PC-3 (cell line): ENCODE measurements around the gene SLC8A3. TPM values are rescaled to one million over a fixed set of nuclear protein-coding genes. Genes with fewer than 3 reads are reported as not detected.

Source experiments
- ATAC-seq: fragments of 200-7000 bp; cut with Tn5 transposase; 2 replicates; pipeline ENCODE4 v1.9.1; 2020; ENCODE audit warnings: mild to moderate bottlenecking, moderate library complexity
- BruUV-seq: library from RNA; stranded (reverse); fragments of 400-500 nt; replicated peaks from 2 replicates; lab custom pipeline; 2021; lab: Mats Ljungman, UMichigan
- CTCF ChIA-PET: fragments of 300-600 bp; sonication (Branson Sonifier 250); formaldehyde crosslinking; loops from one replicate; lab custom pipeline; 2022; ENCODE audit warnings: antibody characterized with exemption; lab: Charles Lee
- POLR2A ChIA-PET: fragments of 300-600 bp; sonication (Branson Sonifier 250); formaldehyde crosslinking; loops from one replicate; lab custom pipeline; 2022; ENCODE audit warnings: antibody characterized with exemption; ENCODE audit not compliant: unreplicated experiment; lab: Charles Lee
- DNase-seq: peaks from one replicate; pipeline ENCODE4 v3.0.0-alpha.2; 2015
- H2AFZ ChIP-seq: fragments of 300-600 bp; sonication (generic); 2 replicates; pipeline ENCODE4 v1.6.0; 2016; ENCODE audit warnings: antibody characterized with exemption, low read length
- H3F3A ChIP-seq: fragments of 300-600 bp; sonication (generic); one replicate; pipeline ENCODE4 v1.6.0; 2017; ENCODE audit warnings: antibody characterized with exemption, low read length, control low read depth, mild to moderate bottlenecking; ENCODE audit not compliant: unreplicated experiment
- H3K27ac ChIP-seq: fragments of 300-600 bp; sonication (generic); 2 replicates; pipeline ENCODE4 v1.5.1; 2016; ENCODE audit warnings: mild to moderate bottlenecking, low read length
- H3K27me3 ChIP-seq: fragments of 300-600 bp; sonication (generic); 2 replicates; pipeline ENCODE4 v1.6.1; 2016; ENCODE audit warnings: low read length, mixed read lengths
- H3K36me3 ChIP-seq: fragments of 300-600 bp; sonication (generic); 2 replicates; pipeline ENCODE4 v1.6.1; 2016; ENCODE audit warnings: low read depth, mixed run types, low read length, mixed read lengths
- H3K4me1 ChIP-seq: fragments of 300-600 bp; sonication (generic); 2 replicates; pipeline ENCODE4 v1.5.1; 2016; ENCODE audit warnings: low read length; ENCODE audit not compliant: insufficient read depth
- H3K4me2 ChIP-seq: fragments of 300-600 bp; sonication (generic); 2 replicates; pipeline ENCODE4 v1.6.0; 2016; ENCODE audit warnings: low read length
- H3K4me3 ChIP-seq: fragments of 300-600 bp; sonication (generic); 2 replicates; pipeline ENCODE4 v1.5.1; 2016; ENCODE audit warnings: mild to moderate bottlenecking, low read length, mixed read lengths
- H3K79me2 ChIP-seq: fragments of 300-600 bp; sonication (generic); 2 replicates; pipeline ENCODE4 v1.6.1; 2017; ENCODE audit warnings: low read length, mixed read lengths
- H3K9ac ChIP-seq: fragments of 300-600 bp; sonication (generic); 2 replicates; pipeline ENCODE4 v1.6.0; 2016; ENCODE audit warnings: mild to moderate bottlenecking, low read length
- H3K9me2 ChIP-seq: fragments of 300-600 bp; sonication (generic); replicated peaks from 2 replicates; pipeline ENCODE4 v1.6.1; 2016; ENCODE audit warnings: mixed run types, low read length, mixed read lengths
- H3K9me3 ChIP-seq: fragments of 300-600 bp; sonication (generic); 2 replicates; pipeline ENCODE4 v1.6.1; 2016; ENCODE audit warnings: low read length, mixed read lengths
- H4K20me1 ChIP-seq: fragments of 300-600 bp; sonication (generic); 2 replicates; pipeline ENCODE4 v1.6.1; 2016; ENCODE audit warnings: low read length, mixed read lengths
- EZH2 ChIP-seq: fragments of 300-600 bp; sonication (generic); IDR thresholded peaks from one replicate; pipeline ENCODE4 v1.6.1; 2017; ENCODE audit warnings: antibody characterized with exemption, mild to moderate bottlenecking, low read length; ENCODE audit not compliant: unreplicated experiment
- EZH2phosphoT487 ChIP-seq: fragments of 300-600 bp; sonication (generic); IDR thresholded peaks from 2 replicates; pipeline ENCODE4 v1.6.1; 2018; ENCODE audit warnings: mild to moderate bottlenecking, antibody characterized with exemption, low read length, borderline replicate concordance
- intact Hi-C: fragments of 100-400 bp; cut with micrococcal nuclease; formaldehyde crosslinking; loops from 2 replicates; pipeline ENCODE4 v1.9.0; 2023
- total RNA-seq: library from RNA; depleted of rRNA; stranded (reverse); fragments of >200 nt; gene quantifications from 2 replicates; pipeline ENCODE4 v1.2.3, GENCODE V29; 2014
- TF ChIP-seq, protein P1 (sequence below): fragments of 300-600 bp; sonication (generic); conservative IDR thresholded peaks from 2 replicates; pipeline ENCODE4 v1.5.1; 2017; ENCODE audit warnings: antibody characterized with exemption, low read depth, mild to moderate bottlenecking, low read length

SLC8A3 gene
- total RNA-seq, 1 experiment from 2014 or later = not detected

GRCh38 chr14:70033116-70033515 lies 155.6 kb downstream of the SLC8A3 start:
- Histone ChIP-seq H3K27me3 (peaks cover 24% of the 10 kb centered on the region), H3K9ac (no peak overlapping the region), H3K9me2 (no peaks in the 10 kb centered on the region), H3K9me3 (no peaks in the 10 kb centered on the region), H4K20me1 (no peaks in the 10 kb centered on the region), H3K27ac (no peak overlapping the region), H3K4me1 (peaks cover 4% of the 10 kb centered on the region; the same call in 1 of the 2 replicates), H2AFZ (no peak overlapping the region), H3K36me3 (no peaks in the 10 kb centered on the region), H3K79me2 (no peaks in the 10 kb centered on the region), H3K4me3 (no peak overlapping the region), H3K4me2 (no peak overlapping the region), H3F3A (no peaks in the 10 kb centered on the region)
- TF ChIP-seq, protein P1, sequence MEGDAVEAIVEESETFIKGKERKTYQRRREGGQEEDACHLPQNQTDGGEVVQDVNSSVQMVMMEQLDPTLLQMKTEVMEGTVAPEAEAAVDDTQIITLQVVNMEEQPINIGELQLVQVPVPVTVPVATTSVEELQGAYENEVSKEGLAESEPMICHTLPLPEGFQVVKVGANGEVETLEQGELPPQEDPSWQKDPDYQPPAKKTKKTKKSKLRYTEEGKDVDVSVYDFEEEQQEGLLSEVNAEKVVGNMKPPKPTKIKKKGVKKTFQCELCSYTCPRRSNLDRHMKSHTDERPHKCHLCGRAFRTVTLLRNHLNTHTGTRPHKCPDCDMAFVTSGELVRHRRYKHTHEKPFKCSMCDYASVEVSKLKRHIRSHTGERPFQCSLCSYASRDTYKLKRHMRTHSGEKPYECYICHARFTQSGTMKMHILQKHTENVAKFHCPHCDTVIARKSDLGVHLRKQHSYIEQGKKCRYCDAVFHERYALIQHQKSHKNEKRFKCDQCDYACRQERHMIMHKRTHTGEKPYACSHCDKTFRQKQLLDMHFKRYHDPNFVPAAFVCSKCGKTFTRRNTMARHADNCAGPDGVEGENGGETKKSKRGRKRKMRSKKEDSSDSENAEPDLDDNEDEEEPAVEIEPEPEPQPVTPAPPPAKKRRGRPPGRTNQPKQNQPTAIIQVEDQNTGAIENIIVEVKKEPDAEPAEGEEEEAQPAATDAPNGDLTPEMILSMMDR = no peak
- TF ChIP-seq EZH2phosphoT487 = no peak
- no peak for TF ChIP-seq EZH2
- no peak for DNase-seq
- intact Hi-C loops = no loop called here
- ChIA-PET POLR2A (no interaction called here), CTCF (interaction anchor here (0.7 kb wide), 1 partner anchor 260 kb away, joined by 5 read pairs; no protein-coding TSS in a partner anchor)
- no peak for ATAC-seq
- BruUV-seq = no TSS peak

- ChIA-PET CTCF (no interaction called here), POLR2A (no interaction called here)
- H3K27ac ChIP-seq = no peak overlapping the region
These were observed 156.3 kb downstream of the SLC8A3 start for GRCh38 chr14:70032447-70032846.

DNA sequence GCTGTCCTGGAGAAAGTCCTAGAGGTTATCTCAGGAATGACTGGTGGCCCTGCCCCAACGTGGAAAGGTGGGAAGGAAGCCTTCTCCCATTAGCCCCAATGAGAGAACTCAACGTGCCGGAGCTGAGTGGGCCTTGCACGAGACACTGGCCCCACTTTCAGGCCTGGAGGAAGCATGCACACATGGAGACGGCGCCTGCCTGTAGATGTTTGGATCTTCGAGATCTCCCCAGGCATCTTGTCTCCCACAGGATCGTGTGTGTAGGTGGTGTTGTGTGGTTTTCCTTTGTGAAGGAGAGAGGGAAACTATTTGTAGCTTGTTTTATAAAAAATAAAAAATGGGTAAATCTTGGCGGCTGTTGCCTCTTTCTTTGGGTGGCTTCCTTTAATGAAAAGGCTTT lies 156.7 kb downstream of the SLC8A3 start:
- no peak overlapping the region for H3K9ac ChIP-seq
- ChIA-PET POLR2A (no interaction called here), CTCF (no interaction called here)
- H3K4me3 ChIP-seq = no peak overlapping the region
- H3K4me1 ChIP-seq = peaks cover 4% of the 10 kb centered on the region; the same call in 1 of the 2 replicates
- no peak overlapping the region for H3K4me2 ChIP-seq
- peaks cover 28% of the 10 kb centered on the region for H3K27me3 ChIP-seq
- H4K20me1 ChIP-seq = no peaks in the 10 kb centered on the region
- no TSS peak for BruUV-seq
- no peak for ATAC-seq
- no peak for DNase-seq
- H3K9me3 ChIP-seq = no peaks in the 10 kb centered on the region
- H3K36me3 ChIP-seq = no peaks in the 10 kb centered on the region
- no peak overlapping the region for H3K27ac ChIP-seq
- H3K79me2 ChIP-seq = no peaks in the 10 kb centered on the region
- H2AFZ ChIP-seq = no peak overlapping the region
- TF ChIP-seq EZH2 = no peak
- TF ChIP-seq, protein P1 = no peak
- H3K9me2 ChIP-seq = no peaks in the 10 kb centered on the region
- intact Hi-C loops = no loop called here
- no peaks in the 10 kb centered on the region for H3F3A ChIP-seq

More at GRCh38 chr14:70032447-70032846, 156.3 kb downstream of the SLC8A3 start:
- Histone ChIP-seq H3K9me2 (no peaks in the 10 kb centered on the region), H3K79me2 (no peaks in the 10 kb centered on the region), H3F3A (no peaks in the 10 kb centered on the region), H2AFZ (no peak overlapping the region), H3K4me2 (no peak overlapping the region), H3K36me3 (no peaks in the 10 kb centered on the region), H3K4me3 (no peak overlapping the region), H4K20me1 (no peaks in the 10 kb centered on the region), H3K27me3 (peaks cover 25% of the 10 kb centered on the region), H3K9me3 (no peaks in the 10 kb centered on the region), H3K4me1 (peaks cover 4% of the 10 kb centered on the region; the same call in 1 of the 2 replicates), H3K9ac (no peak overlapping the region)
- peak; percentile 26 for DNase-seq
- BruUV-seq = no TSS peak
- no peak for ATAC-seq
- intact Hi-C loops = no loop called here
- TF ChIP-seq, protein P1 = no peak
- no peak for TF ChIP-seq EZH2phosphoT487
- no peak for TF ChIP-seq EZH2
